ENCODE measurements around the gene SUCLG2.

DNA sequence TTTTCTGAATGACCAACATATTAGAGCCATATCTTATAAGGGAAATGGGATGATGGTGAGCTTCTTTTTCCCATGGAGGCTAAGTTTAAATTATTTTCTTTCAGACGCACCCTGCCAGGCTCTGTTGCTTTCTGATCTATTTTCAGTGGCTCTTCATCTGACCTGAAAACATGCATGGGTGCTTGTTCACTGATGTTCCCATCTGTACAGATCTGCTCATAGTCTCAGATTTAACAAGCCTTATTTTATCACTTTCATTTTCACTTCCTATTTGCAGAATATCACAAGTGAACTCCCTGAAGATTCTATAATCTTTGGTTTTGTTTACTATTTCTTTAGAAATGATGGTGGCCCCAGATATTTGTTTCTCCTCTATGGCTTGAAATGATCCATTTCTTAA lies 31.1 kb upstream of the SUCLG2 start:
- TF ChIP-seq, protein P1, sequence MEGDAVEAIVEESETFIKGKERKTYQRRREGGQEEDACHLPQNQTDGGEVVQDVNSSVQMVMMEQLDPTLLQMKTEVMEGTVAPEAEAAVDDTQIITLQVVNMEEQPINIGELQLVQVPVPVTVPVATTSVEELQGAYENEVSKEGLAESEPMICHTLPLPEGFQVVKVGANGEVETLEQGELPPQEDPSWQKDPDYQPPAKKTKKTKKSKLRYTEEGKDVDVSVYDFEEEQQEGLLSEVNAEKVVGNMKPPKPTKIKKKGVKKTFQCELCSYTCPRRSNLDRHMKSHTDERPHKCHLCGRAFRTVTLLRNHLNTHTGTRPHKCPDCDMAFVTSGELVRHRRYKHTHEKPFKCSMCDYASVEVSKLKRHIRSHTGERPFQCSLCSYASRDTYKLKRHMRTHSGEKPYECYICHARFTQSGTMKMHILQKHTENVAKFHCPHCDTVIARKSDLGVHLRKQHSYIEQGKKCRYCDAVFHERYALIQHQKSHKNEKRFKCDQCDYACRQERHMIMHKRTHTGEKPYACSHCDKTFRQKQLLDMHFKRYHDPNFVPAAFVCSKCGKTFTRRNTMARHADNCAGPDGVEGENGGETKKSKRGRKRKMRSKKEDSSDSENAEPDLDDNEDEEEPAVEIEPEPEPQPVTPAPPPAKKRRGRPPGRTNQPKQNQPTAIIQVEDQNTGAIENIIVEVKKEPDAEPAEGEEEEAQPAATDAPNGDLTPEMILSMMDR (IDR thresholded peaks at IDR 0.05): no peak
- TF ChIP-seq EP300 (IDR thresholded peaks at IDR 0.05): no peak
